Loucy (cell line): ENCODE measurements around the gene NCOA1.

Source experiments
- CTCF ChIP-seq: fragments of 200-600 bp; sonication (generic); conservative IDR thresholded peaks from 2 replicates; pipeline ENCODE4 v1.5.1; 2014; ENCODE audit warnings: mild to moderate bottlenecking, antibody characterized with exemption, low read length
- EZH2phosphoT487 ChIP-seq: fragments of 200-600 bp; IDR thresholded peaks from 2 replicates; pipeline ENCODE4 v1.6.1; 2018; ENCODE audit warnings: antibody characterized with exemption, mild to moderate bottlenecking, moderate library complexity, borderline replicate concordance

DNA sequence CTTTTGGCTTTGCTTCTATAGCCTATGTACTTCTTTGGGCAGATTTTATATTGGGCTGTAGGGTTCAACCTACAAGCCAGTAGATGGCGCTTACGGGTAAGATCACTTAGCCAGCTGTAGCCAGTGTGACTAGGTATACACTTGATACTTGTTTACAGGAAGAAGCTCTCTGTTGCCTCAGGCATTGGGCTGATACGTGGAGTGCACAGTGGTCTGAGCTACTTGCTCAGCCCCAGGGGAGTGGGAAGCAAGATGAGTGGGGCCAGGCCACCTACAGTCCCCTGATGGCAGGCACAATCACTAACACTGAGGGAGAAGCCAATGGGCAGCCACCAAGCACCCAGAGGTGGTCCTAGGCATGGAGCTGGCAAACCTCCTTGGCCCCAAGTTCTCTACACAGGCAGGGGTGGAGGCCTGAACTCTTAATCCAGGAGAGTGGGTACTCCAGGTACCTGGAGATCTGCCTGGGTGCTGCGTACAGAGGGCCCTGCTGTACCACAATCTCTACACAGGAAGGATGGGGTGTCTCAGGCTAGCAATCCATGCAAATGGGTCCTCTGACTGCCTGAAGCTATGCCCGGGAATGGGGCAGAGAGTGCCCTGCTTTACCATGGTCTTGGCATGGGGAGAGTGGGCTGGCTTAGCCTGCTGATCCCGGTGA, 122.2 kb downstream of the NCOA1 start:
- TF ChIP-seq CTCF (peak; percentile 86), EZH2phosphoT487 (no peak)
